Stimulated activated memory B cell treated with anti-CD40 and anti-IgM and Interleukin-4, amounts not matched to agents 10 μg/mL and 1 μg/mL and 100 μg/mL, for 72 hours (primary cell): ENCODE results near the gene CKAP4.

ENCODE experiments used
- ATAC-seq: fragments of 150-1000 bp; cut with Tn5 transposase; 2 replicates; pipeline ENCODE4 v1.10.0; 2021
- H3K27ac Mint-ChIP-seq: one replicate; pipeline ENCODE4 v1.8.0; 2022; ENCODE audit warnings: mild to moderate bottlenecking, mixed read lengths
- H3K27me3 Mint-ChIP-seq: one replicate; pipeline ENCODE4 v1.8.0; 2022; ENCODE audit warnings: mixed read lengths
- H3K36me3 Mint-ChIP-seq: one replicate; pipeline ENCODE4 v1.8.0; 2022; ENCODE audit warnings: mixed read lengths
- H3K4me1 Mint-ChIP-seq: one replicate; pipeline ENCODE4 v1.8.0; 2022; ENCODE audit warnings: mixed read lengths
- H3K4me3 Mint-ChIP-seq: one replicate; pipeline ENCODE4 v1.8.0; 2022; ENCODE audit warnings: mild to moderate bottlenecking, moderate library complexity, mixed read lengths
- H3K9me3 Mint-ChIP-seq: one replicate; pipeline ENCODE4 v1.8.0; 2022; ENCODE audit warnings: mixed read lengths

CKAP4 gene

GRCh38 chr12:106258226-106258625 is 10.4 kb upstream of the CKAP4 start:
- Mint-ChIP-seq H3K4me3 (no peak overlapping the region), H3K36me3 (peaks cover 9% of the 10 kb centered on the region), H3K4me1 (peaks cover 9% of the 10 kb centered on the region), H3K27me3 (no peaks in the 10 kb centered on the region), H3K9me3 (no peaks in the 10 kb centered on the region), H3K27ac (no peak overlapping the region)
- ATAC-seq: no peak

- ATAC-seq: no peak
- no peaks in the 10 kb centered on the region for H3K9me3 Mint-ChIP-seq
- H3K27ac Mint-ChIP-seq: no peak overlapping the region
- H3K27me3 Mint-ChIP-seq: no peaks in the 10 kb centered on the region
- no peak overlapping the region for H3K4me3 Mint-ChIP-seq
- H3K4me1 Mint-ChIP-seq: peaks cover 18% of the 10 kb centered on the region
- H3K36me3 Mint-ChIP-seq: peaks cover 4% of the 10 kb centered on the region
Measured at GRCh38 chr12:106256524-106256923, 8.7 kb upstream of the CKAP4 start.

GRCh38 chr12:106255952-106256351 is 8.1 kb upstream of the CKAP4 start:
- Mint-ChIP-seq H3K36me3 (peaks cover 4% of the 10 kb centered on the region), H3K4me3 (no peak overlapping the region), H3K4me1 (peaks cover 20% of the 10 kb centered on the region), H3K27ac (no peak overlapping the region), H3K9me3 (no peaks in the 10 kb centered on the region), H3K27me3 (no peaks in the 10 kb centered on the region)
- no peak for ATAC-seq

GRCh38 chr12:106255493-106255892 is 7.7 kb upstream of the CKAP4 start:
- H3K4me3 Mint-ChIP-seq: no peak overlapping the region

GRCh38 chr12:106254724-106255123 is 6.9 kb upstream of the CKAP4 start:
- no peaks in the 10 kb centered on the region for H3K9me3 Mint-ChIP-seq

More at GRCh38 chr12:106255493-106255892, 7.7 kb upstream of the CKAP4 start:
- ATAC-seq: no peak
- peaks cover 20% of the 10 kb centered on the region for H3K4me1 Mint-ChIP-seq
- H3K9me3 Mint-ChIP-seq: no peaks in the 10 kb centered on the region
- H3K36me3 Mint-ChIP-seq: peaks cover 4% of the 10 kb centered on the region
- H3K27me3 Mint-ChIP-seq: no peaks in the 10 kb centered on the region
- H3K27ac Mint-ChIP-seq: no peak overlapping the region

GRCh38 chr12:106251631-106252455 is 4.0 kb upstream of the CKAP4 start:
- Mint-ChIP-seq H3K27ac (no peak overlapping the region), H3K4me3 (no peak overlapping the region)

More at GRCh38 chr12:106254724-106255123, 6.9 kb upstream of the CKAP4 start:
- no peaks in the 10 kb centered on the region for H3K36me3 Mint-ChIP-seq
- peaks cover 16% of the 10 kb centered on the region for H3K4me1 Mint-ChIP-seq
- H3K27me3 Mint-ChIP-seq: no peaks in the 10 kb centered on the region
- no peak for ATAC-seq
- H3K27ac Mint-ChIP-seq: no peak overlapping the region
- H3K4me3 Mint-ChIP-seq: no peak overlapping the region

GRCh38 chr12:106249411-106250135 is 1.8 kb upstream of the CKAP4 start:
- Mint-ChIP-seq H3K9me3 (no peaks in the 10 kb centered on the region), H3K27ac (peak overlapping the region; percentile 35), H3K36me3 (peaks cover 5% of the 10 kb centered on the region), H3K4me1 (peaks cover 40% of the 10 kb centered on the region), H3K4me3 (peak overlapping the region; percentile 71), H3K27me3 (no peaks in the 10 kb centered on the region)
- ATAC-seq: peak; percentile 75

More at GRCh38 chr12:106251631-106252455, 4.0 kb upstream of the CKAP4 start:
- Mint-ChIP-seq H3K4me1 (peaks cover 26% of the 10 kb centered on the region), H3K27me3 (no peaks in the 10 kb centered on the region), H3K36me3 (no peaks in the 10 kb centered on the region), H3K9me3 (no peaks in the 10 kb centered on the region)
- ATAC-seq: no peak

- Mint-ChIP-seq H3K36me3 (peaks cover 5% of the 10 kb centered on the region), H3K4me1 (peaks cover 41% of the 10 kb centered on the region)
- peak; percentile 18 for ATAC-seq
Measured at GRCh38 chr12:106248846-106249371, 1.1 kb upstream of the CKAP4 start.

GRCh38 chr12:106248312-106248845 is 559 bp upstream of the CKAP4 start:
- ATAC-seq: peak; percentile 67
- Mint-ChIP-seq H3K9me3 (no peaks in the 10 kb centered on the region), H3K4me3 (peak overlapping the region; percentile 71), H3K27me3 (no peaks in the 10 kb centered on the region), H3K27ac (peak overlapping the region; percentile 35), H3K36me3 (peaks cover 5% of the 10 kb centered on the region), H3K4me1 (peaks cover 46% of the 10 kb centered on the region)

More at GRCh38 chr12:106248846-106249371, 1.1 kb upstream of the CKAP4 start:
- H3K27ac Mint-ChIP-seq: peak overlapping the region; percentile 35
- H3K27me3 Mint-ChIP-seq: no peaks in the 10 kb centered on the region
- H3K4me3 Mint-ChIP-seq: peak overlapping the region; percentile 71
- H3K9me3 Mint-ChIP-seq: no peaks in the 10 kb centered on the region

- peaks cover 5% of the 10 kb centered on the region for H3K36me3 Mint-ChIP-seq
- ATAC-seq: peak; percentile 37
- peaks cover 47% of the 10 kb centered on the region for H3K4me1 Mint-ChIP-seq
Measured at GRCh38 chr12:106246891-106247673, 738 bp downstream of the CKAP4 start.

GRCh38 chr12:106245767-106246166 is 2.1 kb downstream of the CKAP4 start:
- Mint-ChIP-seq H3K4me3 (peak overlapping the region; percentile 86), H3K9me3 (no peaks in the 10 kb centered on the region), H3K36me3 (peaks cover 6% of the 10 kb centered on the region), H3K4me1 (peaks cover 41% of the 10 kb centered on the region), H3K27ac (no peak overlapping the region), H3K27me3 (no peaks in the 10 kb centered on the region)
- no peak for ATAC-seq

More at GRCh38 chr12:106246891-106247673, 738 bp downstream of the CKAP4 start:
- H3K27me3 Mint-ChIP-seq: no peaks in the 10 kb centered on the region
- peak overlapping the region; percentile 84 for H3K27ac Mint-ChIP-seq
- no peaks in the 10 kb centered on the region for H3K9me3 Mint-ChIP-seq
- peak overlapping the region; percentile 86 for H3K4me3 Mint-ChIP-seq

GRCh38 chr12:106243620-106244019 is 4.2 kb downstream of the CKAP4 start:
- Mint-ChIP-seq H3K27me3 (no peaks in the 10 kb centered on the region), H3K9me3 (no peaks in the 10 kb centered on the region), H3K36me3 (peaks cover 21% of the 10 kb centered on the region), H3K4me1 (peaks cover 25% of the 10 kb centered on the region), H3K27ac (no peak overlapping the region), H3K4me3 (no peak overlapping the region)
- ATAC-seq: no peak

GRCh38 chr12:106240821-106241220 is 7.0 kb downstream of the CKAP4 start:
- Mint-ChIP-seq H3K4me1 (peaks cover 28% of the 10 kb centered on the region), H3K4me3 (no peak overlapping the region), H3K27me3 (no peaks in the 10 kb centered on the region), H3K9me3 (no peaks in the 10 kb centered on the region), H3K27ac (no peak overlapping the region), H3K36me3 (peaks cover 35% of the 10 kb centered on the region)
- ATAC-seq: no peak

GRCh38 chr12:106239951-106240335 is 7.9 kb downstream of the CKAP4 start:
- Mint-ChIP-seq H3K4me1 (peaks cover 20% of the 10 kb centered on the region), H3K4me3 (no peak overlapping the region), H3K36me3 (peaks cover 31% of the 10 kb centered on the region), H3K27me3 (no peaks in the 10 kb centered on the region), H3K9me3 (no peaks in the 10 kb centered on the region), H3K27ac (no peak overlapping the region)
- no peak for ATAC-seq
